ENCODE data around the gene BMP6.

DNA sequence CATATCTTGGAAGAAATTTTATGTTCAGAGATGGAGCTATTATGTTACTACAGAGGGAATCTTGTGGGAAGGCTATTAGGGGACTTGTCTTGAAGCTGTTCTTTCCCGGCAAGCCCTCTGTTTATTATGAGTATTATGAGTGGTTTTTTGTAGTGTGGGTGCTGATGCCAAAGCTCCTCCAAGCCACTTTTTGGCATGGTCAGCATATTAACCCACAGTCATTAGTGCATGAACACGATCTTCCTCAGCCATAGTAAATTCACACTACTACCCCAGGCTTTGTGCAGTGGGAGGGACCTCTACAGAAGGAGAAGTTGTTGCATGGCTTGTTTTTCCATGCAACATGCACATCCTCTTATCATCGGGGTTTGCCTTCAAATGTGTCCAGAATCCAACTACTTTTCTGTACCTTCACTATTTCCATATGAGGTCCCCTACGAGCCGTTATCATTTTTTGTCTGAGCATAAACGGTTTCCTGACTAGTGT, 6.5 kb upstream of the BMP6 start:
- TF ChIP-seq, protein P1, sequence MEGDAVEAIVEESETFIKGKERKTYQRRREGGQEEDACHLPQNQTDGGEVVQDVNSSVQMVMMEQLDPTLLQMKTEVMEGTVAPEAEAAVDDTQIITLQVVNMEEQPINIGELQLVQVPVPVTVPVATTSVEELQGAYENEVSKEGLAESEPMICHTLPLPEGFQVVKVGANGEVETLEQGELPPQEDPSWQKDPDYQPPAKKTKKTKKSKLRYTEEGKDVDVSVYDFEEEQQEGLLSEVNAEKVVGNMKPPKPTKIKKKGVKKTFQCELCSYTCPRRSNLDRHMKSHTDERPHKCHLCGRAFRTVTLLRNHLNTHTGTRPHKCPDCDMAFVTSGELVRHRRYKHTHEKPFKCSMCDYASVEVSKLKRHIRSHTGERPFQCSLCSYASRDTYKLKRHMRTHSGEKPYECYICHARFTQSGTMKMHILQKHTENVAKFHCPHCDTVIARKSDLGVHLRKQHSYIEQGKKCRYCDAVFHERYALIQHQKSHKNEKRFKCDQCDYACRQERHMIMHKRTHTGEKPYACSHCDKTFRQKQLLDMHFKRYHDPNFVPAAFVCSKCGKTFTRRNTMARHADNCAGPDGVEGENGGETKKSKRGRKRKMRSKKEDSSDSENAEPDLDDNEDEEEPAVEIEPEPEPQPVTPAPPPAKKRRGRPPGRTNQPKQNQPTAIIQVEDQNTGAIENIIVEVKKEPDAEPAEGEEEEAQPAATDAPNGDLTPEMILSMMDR (IDR thresholded peaks at IDR 0.05): no peak
- no peak for TF ChIP-seq EZH2 (IDR thresholded peaks at IDR 0.05)
